Epithelial cell of esophagus (primary cell): ENCODE measurements around the gene DOK7.

Experiments
- DNase-seq: peaks from one replicate; pipeline ENCODE4 v3.0.0; 2010; ENCODE audit warnings: low read depth
- H3K4me3 ChIP-seq: 2 replicates; pipeline ENCODE4 v1.5.1; 2011; ENCODE audit warnings: mild to moderate bottlenecking, low read length, control low read depth
- CTCF ChIP-seq: IDR thresholded peaks from 2 replicates; pipeline ENCODE4 v1.5.1; 2011; ENCODE audit warnings: low read depth, mild to moderate bottlenecking, low read length, control low read depth, inconsistent platforms; ENCODE audit not compliant: insufficient read depth; ENCODE audit errors: missing control alignments

The DOK7 gene

GRCh38 chr4:3516836-3517730 is 54.0 kb downstream of the DOK7 start:
- no peak overlapping the region for H3K4me3 ChIP-seq
- DNase-seq, result no peak
- no peak for TF ChIP-seq CTCF

DNA sequence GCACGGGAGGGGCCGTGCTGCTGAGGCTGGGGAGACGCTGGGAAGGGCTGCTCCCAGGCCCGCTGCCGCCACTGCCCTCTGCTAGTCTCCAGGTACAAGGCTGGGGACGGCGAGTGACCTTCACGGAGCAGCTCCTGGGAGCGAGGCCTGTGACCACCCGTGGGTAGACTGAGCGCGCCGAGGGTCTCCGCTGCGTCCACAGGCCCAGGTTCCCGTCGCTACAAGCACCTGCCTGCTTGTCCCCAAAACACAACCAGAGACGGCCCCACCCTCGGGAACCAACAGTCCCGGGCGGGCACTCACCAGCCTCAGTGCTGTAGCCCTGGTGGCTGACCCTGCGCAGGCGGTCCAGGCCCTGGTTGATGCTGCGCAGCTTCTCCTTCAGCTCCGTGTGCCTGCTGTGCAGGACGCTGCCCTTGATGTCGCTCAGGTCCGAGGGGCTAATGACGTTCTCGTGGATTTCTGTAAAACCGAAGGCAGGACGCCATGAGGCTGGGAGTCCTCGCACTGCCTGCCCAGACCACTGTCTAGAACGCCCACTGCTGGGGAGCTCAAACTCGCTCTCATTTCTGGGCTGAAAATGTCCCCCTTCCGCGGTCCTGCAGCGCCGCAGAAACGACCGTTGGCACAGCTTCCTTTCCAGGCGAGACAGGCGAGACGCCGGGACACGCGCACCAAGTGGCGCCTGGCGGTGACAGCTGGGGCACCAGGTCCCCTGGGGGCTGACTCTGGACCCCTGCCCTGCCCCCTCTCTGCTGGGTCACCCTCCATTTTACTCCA is 54.8 kb downstream of the DOK7 start:
- TF ChIP-seq CTCF, result no peak
- no peak for DNase-seq
- no peak overlapping the region for H3K4me3 ChIP-seq

DNA sequence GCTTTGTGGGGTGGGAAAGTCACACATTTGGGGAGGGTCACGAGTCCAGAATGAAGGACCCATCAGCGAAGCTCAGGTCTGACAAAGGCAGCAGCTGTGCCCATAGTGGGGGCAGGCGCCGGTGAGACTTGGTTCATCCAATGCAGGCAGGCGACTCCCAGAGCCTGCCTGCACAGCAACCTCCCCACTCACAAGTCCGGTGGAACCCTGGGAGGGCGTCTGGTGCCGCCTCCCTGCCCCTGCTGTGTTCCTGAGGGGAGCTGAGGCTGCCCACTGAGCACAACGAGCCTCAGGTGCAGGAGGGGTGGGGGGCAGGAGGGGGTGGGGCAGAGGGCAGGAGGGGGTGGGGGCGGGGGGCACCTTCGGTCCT is 55.4 kb downstream of the DOK7 start:
- no peak for TF ChIP-seq CTCF
- no peak overlapping the region for H3K4me3 ChIP-seq
- no peak for DNase-seq

DNA sequence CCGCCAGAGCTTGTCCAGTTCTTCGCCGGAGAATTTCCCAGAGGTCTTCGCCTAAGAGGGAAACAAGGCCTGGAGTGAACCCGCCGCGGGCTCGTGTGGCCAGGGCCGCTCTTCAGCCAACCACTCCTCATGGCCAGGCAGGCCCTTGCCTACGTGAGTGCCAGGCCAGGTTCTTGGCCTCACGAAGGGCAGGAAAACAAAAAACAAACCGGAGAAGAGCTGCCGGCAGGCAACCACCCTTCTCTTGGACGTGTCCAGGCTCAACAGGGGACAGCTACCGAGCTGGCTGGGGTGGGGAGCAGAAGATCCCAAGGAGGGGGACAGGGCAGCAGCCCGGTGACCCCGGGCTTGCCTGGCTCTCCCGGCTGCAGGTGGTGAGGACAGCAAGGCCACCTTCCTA is 55.8 kb downstream of the DOK7 start:
- no peak for DNase-seq
- no peak overlapping the region for H3K4me3 ChIP-seq
- no peak for TF ChIP-seq CTCF

DNA sequence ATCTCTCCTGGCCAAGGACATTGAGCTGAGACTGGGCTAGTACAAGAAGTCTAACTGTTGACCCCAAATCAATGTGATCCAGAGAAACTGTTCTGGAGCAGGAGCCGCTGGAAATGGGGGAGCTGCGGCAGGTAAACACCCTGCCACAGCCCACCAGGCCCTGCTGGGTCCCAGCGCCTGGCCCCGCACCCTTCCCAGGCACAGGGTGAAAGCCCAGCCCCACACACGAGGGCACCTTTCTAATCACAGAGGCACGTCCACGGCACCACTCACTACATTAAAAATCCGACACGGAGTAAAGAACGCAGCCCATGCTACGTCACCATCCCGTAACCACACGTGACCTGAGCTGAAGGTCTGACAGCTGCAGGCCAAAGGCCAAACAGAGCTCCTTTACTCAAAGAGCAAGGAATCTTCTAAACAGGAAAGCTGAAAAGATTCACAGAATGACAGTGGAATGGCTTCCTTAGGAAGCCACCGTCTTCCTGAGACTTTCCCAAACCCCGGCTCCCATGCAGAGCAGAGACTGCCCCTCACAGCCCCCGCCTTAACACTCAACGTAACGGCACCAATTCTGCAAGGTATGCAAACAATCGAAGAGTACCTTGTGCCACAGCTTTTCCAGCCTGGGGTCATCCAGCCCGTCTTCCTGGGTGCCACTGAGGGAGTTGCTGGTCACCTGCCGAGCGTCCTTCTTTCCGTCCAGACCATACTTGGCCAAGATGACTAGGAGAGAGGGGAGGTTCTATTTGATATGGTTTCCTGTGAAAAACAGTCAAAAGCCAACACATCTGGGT is 56.6 kb downstream of the DOK7 start:
- no peak overlapping the region for H3K4me3 ChIP-seq
- no peak for DNase-seq
- TF ChIP-seq CTCF, result no peak

DNA sequence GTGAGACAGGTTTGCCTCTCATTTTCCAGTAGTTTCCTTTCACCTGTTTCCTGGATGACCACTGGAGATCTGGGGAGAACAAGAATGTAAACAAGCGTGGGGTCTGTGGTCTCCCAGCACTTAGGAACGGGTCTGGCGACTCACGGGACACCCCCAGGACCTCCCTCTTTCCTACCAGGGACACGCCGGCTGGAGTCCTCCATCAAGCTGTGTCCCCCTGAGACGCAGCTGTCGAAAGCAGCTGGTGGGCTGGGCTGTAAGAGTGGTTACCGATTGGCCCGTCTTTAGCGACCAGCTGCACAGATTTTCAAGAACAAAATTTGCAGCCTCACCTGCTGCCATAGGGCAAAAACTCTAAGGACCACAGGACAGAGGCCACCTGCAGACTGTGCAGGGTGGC is 57.2 kb downstream of the DOK7 start:
- DNase-seq, result no peak
- no peak for TF ChIP-seq CTCF
- no peak overlapping the region for H3K4me3 ChIP-seq
